ENCODE results near the gene FRMPD1. TPM values are rescaled to one million over a fixed set of nuclear protein-coding genes. Genes with fewer than 3 reads are reported as not detected.

Gene FRMPD1
- polyA plus RNA-seq, 1 donor from 2014 or later = 0.35 TPM

- Histone ChIP-seq H2AFZ (ENCODE audit: low read depth, low read length) (no peak overlapping the region), H3K9ac (ENCODE audit: low read length) (no peak overlapping the region), H3K4me2 (ENCODE audit: low read length) (no peak overlapping the region), H3K27me3 (ENCODE audit: insufficient read depth, low read depth, low read length) (no peaks in the 10 kb centered on the region), H3K27ac (ENCODE audit: low read length) (no peak overlapping the region), H3F3A (ENCODE audit: insufficient read depth, low read length, poor library complexity, severe bottlenecking) (no peaks in the 10 kb centered on the region), H3K36me3 (ENCODE audit: insufficient read depth, low read length) (no peaks in the 10 kb centered on the region), H3K9me3 (ENCODE audit: low read length) (no peaks in the 10 kb centered on the region), H4K20me1 (ENCODE audit: insufficient read depth) (no peaks in the 10 kb centered on the region), H3K79me2 (replicated peaks; ENCODE audit: insufficient read depth, low read length) (no peaks in the 10 kb centered on the region), H3K9me2 (ENCODE audit: insufficient read depth, low read length) (no peaks in the 10 kb centered on the region), H3K4me3 (ENCODE audit: low read length) (no peak overlapping the region)
- TF ChIP-seq RAD21 (conservative IDR thresholded peaks at IDR 0.05) (no peak), POLR2AphosphoS5 (IDR thresholded peaks at IDR 0.05) (no peak)
These were observed 25.7 kb downstream of the FRMPD1 start for GRCh38 chr9:37676411-37676830.

- Histone ChIP-seq H3K4me2 (ENCODE audit: low read length) (no peak overlapping the region), H3K9me2 (ENCODE audit: insufficient read depth, low read length) (no peaks in the 10 kb centered on the region), H3K27ac (ENCODE audit: low read length) (no peak overlapping the region), H3K9ac (ENCODE audit: low read length) (no peak overlapping the region), H3K36me3 (ENCODE audit: insufficient read depth, low read length) (no peaks in the 10 kb centered on the region), H3K9me3 (ENCODE audit: low read length) (no peaks in the 10 kb centered on the region), H4K20me1 (ENCODE audit: insufficient read depth) (no peaks in the 10 kb centered on the region), H2AFZ (ENCODE audit: low read depth, low read length) (no peak overlapping the region), H3F3A (ENCODE audit: insufficient read depth, low read length, poor library complexity, severe bottlenecking) (no peaks in the 10 kb centered on the region), H3K4me3 (ENCODE audit: low read length) (no peak overlapping the region), H3K79me2 (replicated peaks; ENCODE audit: insufficient read depth, low read length) (no peaks in the 10 kb centered on the region), H3K27me3 (ENCODE audit: insufficient read depth, low read depth, low read length) (no peaks in the 10 kb centered on the region)
- TF ChIP-seq TAF1 (IDR thresholded peaks at IDR 0.05; ENCODE audit: low read depth) (no peak), MXI1 (conservative IDR thresholded peaks at IDR 0.05; ENCODE audit: poor library complexity, severe bottlenecking) (no peak)
These were observed 26.7 kb downstream of the FRMPD1 start for GRCh38 chr9:37677435-37677834.

GRCh38 chr9:37678789-37679273, 28.1 kb downstream of the FRMPD1 start:
- no peaks in the 10 kb centered on the region for H3K36me3 ChIP-seq (ENCODE audit: insufficient read depth, low read length)
- H3F3A ChIP-seq (ENCODE audit: insufficient read depth, low read length, poor library complexity, severe bottlenecking) = no peaks in the 10 kb centered on the region
- TF ChIP-seq REST (IDR thresholded peaks at IDR 0.05; ENCODE audit: borderline replicate concordance) (no peak), TAF1 (IDR thresholded peaks at IDR 0.05; ENCODE audit: low read depth) (no peak), RAD21 (conservative IDR thresholded peaks at IDR 0.05) (no peak), POLR2AphosphoS5 (IDR thresholded peaks at IDR 0.05) (no peak), CTCF (IDR thresholded peaks at IDR 0.05; ENCODE audit: poor library complexity, severe bottlenecking) (no peak), SMC3 (conservative IDR thresholded peaks at IDR 0.05; ENCODE audit: poor library complexity) (no peak), EP300 (conservative IDR thresholded peaks at IDR 0.05; ENCODE audit: poor library complexity, severe bottlenecking) (no peak), EZH2 (IDR thresholded peaks at IDR 0.05; ENCODE audit: borderline replicate concordance, insufficient read depth, low read length, poor library complexity, severe bottlenecking) (no peak), MXI1 (conservative IDR thresholded peaks at IDR 0.05; ENCODE audit: poor library complexity, severe bottlenecking) (no peak)
- no peak overlapping the region for H3K4me3 ChIP-seq (ENCODE audit: low read length)
- H3K9me3 ChIP-seq (ENCODE audit: low read length) = no peaks in the 10 kb centered on the region
- no peaks in the 10 kb centered on the region for H3K79me2 ChIP-seq (replicated peaks; ENCODE audit: insufficient read depth, low read length)
- H2AFZ ChIP-seq (ENCODE audit: low read depth, low read length) = no peak overlapping the region
- H4K20me1 ChIP-seq (ENCODE audit: insufficient read depth) = no peaks in the 10 kb centered on the region
- no peaks in the 10 kb centered on the region for H3K9me2 ChIP-seq (ENCODE audit: insufficient read depth, low read length)
- no peak overlapping the region for H3K27ac ChIP-seq (ENCODE audit: low read length)
- H3K27me3 ChIP-seq (ENCODE audit: insufficient read depth, low read depth, low read length) = no peaks in the 10 kb centered on the region
- no peak overlapping the region for H3K9ac ChIP-seq (ENCODE audit: low read length)
- H3K4me2 ChIP-seq (ENCODE audit: low read length) = no peak overlapping the region
